Sigmoid colon (tissue), 7 donors: ENCODE measurements around the gene FSTL5. TPM values are rescaled to one million over a fixed set of nuclear protein-coding genes. Genes with fewer than 3 reads are reported as not detected.
"Not testable (repeated sequence)": the region's sequence is repeated elsewhere in the genome, so short reads cannot be mapped to it uniquely, and the experiment has no call there.

Experiments used
- DNase-seq: peaks from one replicate; pipeline ENCODE4 v3.0.0-alpha.2; 2019
- H3K27ac ChIP-seq, 4 donors: fragments of 200-600 bp; sonication (generic); one replicate each; pipeline ENCODE4 v1.5.1; 2016 to 2019; ENCODE audit warnings: mild to moderate bottlenecking in 1 of 4
- H3K27me3 ChIP-seq, 3 donors: fragments of 200-600 bp; sonication (generic); one replicate each; pipeline ENCODE4 v1.5.1; 2019; ENCODE audit warnings: mild to moderate bottlenecking in 1 of 3
- H3K36me3 ChIP-seq, 4 donors: fragments of 200-600 bp; sonication (generic); one replicate each; pipeline ENCODE4 v1.5.1; 2016 to 2019
- H3K4me1 ChIP-seq, 4 donors: fragments of 200-600 bp; sonication (generic); one replicate each; pipeline ENCODE4 v1.5.1; 2017 to 2019
- H3K4me3 ChIP-seq, 4 donors: fragments of 200-600 bp; sonication (generic); one replicate each; pipeline ENCODE4 v1.5.1; 2017 to 2019; ENCODE audit warnings: mild to moderate bottlenecking in 2 of 4, moderate library complexity in 1 of 4
- H3K9me3 ChIP-seq, 4 donors: fragments of 200-600 bp in 3 of 4; sonication (generic) in 3 of 4; one replicate each; pipeline versions ENCODE4 v1.5.1 to v1.6.1; 2013 to 2019
- CTCF ChIP-seq, 4 experiments: fragments of 450-650 bp in 3 of 4; fragments of 200-600 bp in 1 of 4; IDR thresholded peaks; one replicate each; pipeline ENCODE4 v1.5.1; 2016 to 2019; ENCODE audit warnings: antibody characterized with exemption in 4 of 4, mild to moderate bottlenecking in 3 of 4, moderate library complexity in 2 of 4
- EP300 ChIP-seq, 4 donors: sonication (generic); formaldehyde crosslinking; IDR thresholded peaks; one replicate each; pipeline ENCODE4 v1.6.1; 2017; ENCODE audit warnings: antibody characterized with exemption in 4 of 4
- POLR2A ChIP-seq, 2 donors: fragments of 450-650 bp; IDR thresholded peaks; one replicate each; pipeline ENCODE4 v1.6.1; 2016; ENCODE audit warnings: antibody characterized with exemption in 2 of 2, mild to moderate bottlenecking in 2 of 2, moderate library complexity in 2 of 2
- POLR2AphosphoS5 ChIP-seq, 4 donors: sonication (generic); formaldehyde crosslinking; IDR thresholded peaks; one replicate each; pipeline ENCODE4 v1.6.1; 2017; ENCODE audit warnings: antibody characterized with exemption in 4 of 4
- WGBS, 2 donors: extraction: QIAGEN DNeasy Blood & Tissue Kit; methylation state at CpG; one replicate each; pipeline ENCODE4 v1.1.7; 2013; 5-methylcytosine and 5-hydroxymethylcytosine counted together
- intact Hi-C: fragments of 100-400 bp; cut with DNase I; formaldehyde crosslinking; loops from one replicate; pipeline ENCODE4 v1.15.1; 2023
- polyA plus RNA-seq, 3 donors: library from polyadenylated mRNA; stranded (reverse); fragments of 200-250 nt; gene quantifications; one replicate each; pipeline ENCODE4 v1.2.3, GENCODE V29; 2013
- total RNA-seq, 4 donors: library from RNA; depleted of rRNA; stranded (reverse); fragments of >200 nt; gene quantifications; one replicate each; pipeline ENCODE4 v1.1.0, GENCODE V29; 2016
- donor health status: healthy with polysubstance abuse.
- donor health status: Bipolar disorder and iron deficiency.
- donor health status: healthy.

Gene FSTL5
- total RNA-seq, result 1 to 10 TPM in 2 of 4 donors, under 1 TPM in 2; 0.55 to 1.8 (median 1.0) TPM
- polyA plus RNA-seq, result under 1 TPM in 1 of 3 donors, not detected in 2; 0.42 TPM

GRCh38 chr4:162163892-162164759 is at the start of gene FSTL5:
Gene FSTL5, minus strand, starts transcription at chr4:162164000. Its CDS starts 52,604 bp downstream, at chr4:162111396.
- Histone ChIP-seq H3K36me3 (no peaks in the 10 kb centered on the region), H3K4me1 (peaks cover 0 to 14% (median 11%) of the 10 kb centered on the region in 4 donors), H3K9me3 (no peaks in the 10 kb centered on the region), H3K4me3 (peak within 1 kb of the TSS; percentile 6 to 44 (median 40)), H3K27me3 (peaks cover 0 to 6% (median 2%) of the 10 kb centered on the region in 3 donors), H3K27ac (no peak within 1 kb of the TSS)
- intact Hi-C loops, result no loop called here
- TF ChIP-seq POLR2A (IDR thresholded peaks at IDR 0.05) (no peak), EP300 (IDR thresholded peaks at IDR 0.05) (no peak), CTCF (IDR thresholded peaks at IDR 0.05) (no peak), POLR2AphosphoS5 (IDR thresholded peaks at IDR 0.05) (no peak)
- peak; percentile 62 for DNase-seq
- WGBS, 2 donors, result 3% methylated on average over 39 of the region's 39 CpGs

GRCh38 chr4:162209706-162210105 is 45.9 kb upstream of the FSTL5 start:
- H3K4me3 ChIP-seq, result no peak overlapping the region
- no peak for TF ChIP-seq CTCF (IDR thresholded peaks at IDR 0.05)
- no peak for TF ChIP-seq EP300 (IDR thresholded peaks at IDR 0.05)
- TF ChIP-seq POLR2A (IDR thresholded peaks at IDR 0.05), result no peak
- no peak for TF ChIP-seq POLR2AphosphoS5 (IDR thresholded peaks at IDR 0.05)
- 89 to 90% methylated on average over 2 of the region's 2 CpGs for WGBS, 2 donors
- H3K4me1 ChIP-seq, result no peaks in the 10 kb centered on the region
- H3K9me3 ChIP-seq, result no peaks in the 10 kb centered on the region
- intact Hi-C loops, result no loop called here
- no peak overlapping the region for H3K27ac ChIP-seq
- no peaks in the 10 kb centered on the region for H3K36me3 ChIP-seq
- H3K27me3 ChIP-seq, result no peaks in the 10 kb centered on the region
- DNase-seq, result no peak

GRCh38 chr4:162203478-162203877 is 39.7 kb upstream of the FSTL5 start:
- H3K4me3 ChIP-seq, H3K27ac ChIP-seq, H3K27me3 ChIP-seq, H3K4me1 ChIP-seq, H3K9me3 ChIP-seq, intact Hi-C loops, DNase-seq, H3K36me3 ChIP-seq: not testable (repeated sequence)
- WGBS, 2 donors, result 96 to 97% methylated on average over 32 of the region's 32 CpGs

GRCh38 chr4:162201673-162202072 is 37.9 kb upstream of the FSTL5 start:
- Histone ChIP-seq H3K4me1 (no peaks in the 10 kb centered on the region), H3K27ac (no peak overlapping the region), H3K9me3 (no peaks in the 10 kb centered on the region), H3K27me3 (no peaks in the 10 kb centered on the region), H3K4me3 (no peak overlapping the region), H3K36me3 (no peaks in the 10 kb centered on the region)
- intact Hi-C loops, result no loop called here
- 83 to 87% methylated on average over 2 of the region's 2 CpGs for WGBS, 2 donors
- DNase-seq, result no peak
- no peak for TF ChIP-seq CTCF (IDR thresholded peaks at IDR 0.05)
- no peak for TF ChIP-seq POLR2A (IDR thresholded peaks at IDR 0.05)
- TF ChIP-seq POLR2AphosphoS5 (IDR thresholded peaks at IDR 0.05), result no peak
- no peak for TF ChIP-seq EP300 (IDR thresholded peaks at IDR 0.05)

GRCh38 chr4:162170509-162170908 is 6.7 kb upstream of the FSTL5 start:
- 56 to 57% methylated on average over 3 of the region's 3 CpGs for WGBS, 2 donors
- H3K4me1 ChIP-seq, result no peaks in the 10 kb centered on the region
- H3K36me3 ChIP-seq, result no peaks in the 10 kb centered on the region
- H3K27me3 ChIP-seq, result no peaks in the 10 kb centered on the region
- no peak for TF ChIP-seq POLR2A (IDR thresholded peaks at IDR 0.05)
- TF ChIP-seq POLR2AphosphoS5 (IDR thresholded peaks at IDR 0.05), result no peak
- intact Hi-C loops, result no loop called here
- H3K4me3 ChIP-seq, result no peak overlapping the region
- DNase-seq, result no peak
- H3K27ac ChIP-seq, result no peak overlapping the region
- H3K9me3 ChIP-seq, result no peaks in the 10 kb centered on the region
